ENCODE results near the gene ZNF410. TPM values are rescaled to one million over a fixed set of nuclear protein-coding genes. Genes with fewer than 3 reads are reported as not detected.

The ZNF410 gene
- total and polyA plus RNA-seq, 2 of the 8 experiments (the other 6 are each of a cell fraction or from before 2014, with no cell fraction given) = 11.2 to 18.9 TPM

- Histone ChIP-seq H3K4me3 (ENCODE audit: extremely low read depth in 1 of 4, insufficient read depth in 2 of 4, low read depth in 3 of 4, low read length in 4 of 4) (peak overlapping the region in 1 of 4 experiments; percentile 90; a peak in 1 of 8 replicates), H3K23ac (ENCODE audit: insufficient read length) (no peak overlapping the region), H3K23me2 (ENCODE audit: low read depth, low read length) (peaks cover 10% of the 10 kb centered on the region), H2BK12ac (ENCODE audit: low read depth, low read length) (no peak overlapping the region), H3K56ac (replicated peaks; ENCODE audit: insufficient read length, low read depth, low read length) (no peak overlapping the region), H3K4me1 (replicated peaks in 1 of 4; ENCODE audit: control insufficient read depth in 3 of 4, insufficient read depth in 4 of 4, low read length in 3 of 4) (peaks cover 0 to 2% (median 0%) of the 10 kb centered on the region in 4 experiments; a peak in 1 of 7 replicates), H4K20me1 (replicated peaks in 1 of 2; ENCODE audit: control insufficient read depth in 1 of 2, insufficient read depth in 2 of 2, low read length in 2 of 2) (no peaks in the 10 kb centered on the region), H4K5ac (ENCODE audit: insufficient read length, low read depth, low read length) (no peak overlapping the region), H2AFZ (ENCODE audit: low read length) (no peak overlapping the region), H3K79me2 (ENCODE audit: control insufficient read depth in 1 of 2, insufficient read depth in 2 of 2, low read length in 2 of 2) (peaks cover 3 to 43% of the 10 kb centered on the region in 2 experiments; a peak in 3 of 4 replicates), H2BK15ac (ENCODE audit: low read length) (no peak overlapping the region), H3K14ac (ENCODE audit: insufficient read length) (no peak overlapping the region), H2BK120ac (replicated peaks; ENCODE audit: low read depth, low read length) (no peak overlapping the region), H3K27me3 (replicated peaks in 1 of 4; ENCODE audit: control insufficient read depth in 3 of 4, extremely low read depth in 1 of 4, insufficient read depth in 3 of 4, low read length in 3 of 4) (no peaks in the 10 kb centered on the region), H3K4me2 (ENCODE audit: insufficient read depth in 1 of 2, low read depth in 2 of 2, low read length in 2 of 2) (peak overlapping the region in 1 of 2 experiments; percentile 68; a peak in 2 of 4 replicates), H2AK5ac (ENCODE audit: low read depth, low read length) (no peak overlapping the region), H3K79me1 (ENCODE audit: low read depth, low read length) (no peaks in the 10 kb centered on the region), H3K9me3 (ENCODE audit: insufficient read depth in 2 of 2, low read depth in 1 of 2, low read length in 1 of 2) (no peaks in the 10 kb centered on the region), H3K18ac (ENCODE audit: extremely low read depth, low read length) (no peak overlapping the region), H3K27ac (ENCODE audit: low read depth, low read length) (no peak overlapping the region), H3K9ac (replicated peaks in 1 of 4; ENCODE audit: extremely low read depth in 1 of 4, low read depth in 3 of 4, low read length in 3 of 4) (no peak overlapping the region), H2BK20ac (ENCODE audit: low read length) (no peak overlapping the region), H4K8ac (ENCODE audit: extremely low read depth, insufficient read depth, low read length) (no peak overlapping the region), H3K36me3 (ENCODE audit: control insufficient read depth in 2 of 4, insufficient read depth in 4 of 4, low read length in 3 of 4) (peaks cover 0 to 3% (median 1%) of the 10 kb centered on the region in 4 experiments; a peak in 3 of 8 replicates), H4K91ac (replicated peaks; ENCODE audit: insufficient read length, low read length) (no peak overlapping the region), H2BK5ac (ENCODE audit: low read depth, low read length) (no peak overlapping the region), H3K4ac (replicated peaks; ENCODE audit: insufficient read length, low read depth, low read length) (no peak overlapping the region)
- DNase-seq (ENCODE audit: low read depth in 1 of 2, low spot score in 2 of 2) (no peak), FAIRE-seq (no peak)
- WGBS, 2 experiments (ENCODE audit: extremely low coverage in 1 of 2, insufficient coverage in 1 of 2, insufficient read length in 1 of 2, insufficient replicate concordance in 2 of 2, low coverage in 1 of 2, low lambda C conversion rate in 2 of 2, missing lambda C conversion rate in 1 of 2) = 86% methylated on average over 3 of the region's 3 CpGs; no CpG with 5 or more reads in 1 of the 2 experiments
- POLR2A ChIA-PET (ENCODE audit: partially characterized antibody) = interaction anchor here (2.7 kb wide), 1 partner anchor 36 kb away, joined by 18 read pairs; the partner anchor contains the start of gene PTGR2
- TF ChIP-seq RNF2 (IDR thresholded peaks at IDR 0.05; ENCODE audit: borderline replicate concordance, low read depth, low read length, missing control alignments, poor library complexity, severe bottlenecking) = no peak
- no peak for TF ChIP-seq SP1 (IDR thresholded peaks at IDR 0.05; ENCODE audit: low read depth, low read length)
- no peak for TF ChIP-seq CTBP2 (IDR thresholded peaks at IDR 0.05; ENCODE audit: borderline replicate concordance, insufficient read depth, insufficient read length, low read length)
- no peak for TF ChIP-seq SUZ12 (IDR thresholded peaks at IDR 0.05; ENCODE audit: low read length)
- TF ChIP-seq SIN3A (conservative IDR thresholded peaks at IDR 0.05 in 1 of 2, IDR thresholded peaks at IDR 0.05 in 1 of 2; ENCODE audit: low read depth in 1 of 2, low read length in 2 of 2) = no peak
- no peak for TF ChIP-seq CBX5 (IDR thresholded peaks at IDR 0.05; ENCODE audit: low read depth, low read length)
- no peak for TF ChIP-seq POLR2AphosphoS5 (IDR thresholded peaks at IDR 0.05; ENCODE audit: low read depth, low read length)
- no peak for TF ChIP-seq TAF7 (optimal IDR thresholded peaks at IDR 0.05; ENCODE audit: borderline replicate concordance, low read depth, low read length)
- CTCF ChIA-PET (ENCODE audit: partially characterized antibody) = interaction anchor here (0.9 kb wide), 2 partner anchors 9 to 12 kb away, joined by 3 read pairs; no protein-coding TSS in a partner anchor
These were observed 1.7 kb downstream of the ZNF410 start for GRCh38 chr14:73888460-73888725.

Measured in H1 (cell line).